NT2/D1 (cell line): ENCODE results near the gene DIAPH1.

Experiments used
- SUZ12 ChIP-seq: IDR thresholded peaks from 2 replicates; pipeline ENCODE4 v1.6.1; 2011; ENCODE audit not compliant: insufficient read length, insufficient read depth; ENCODE audit errors: extremely low read depth
- ZNF274 ChIP-seq: IDR thresholded peaks from 2 replicates; pipeline ENCODE4 v1.6.1; 2011; ENCODE audit warnings: mild to moderate bottlenecking, low read depth, low read length

DNA sequence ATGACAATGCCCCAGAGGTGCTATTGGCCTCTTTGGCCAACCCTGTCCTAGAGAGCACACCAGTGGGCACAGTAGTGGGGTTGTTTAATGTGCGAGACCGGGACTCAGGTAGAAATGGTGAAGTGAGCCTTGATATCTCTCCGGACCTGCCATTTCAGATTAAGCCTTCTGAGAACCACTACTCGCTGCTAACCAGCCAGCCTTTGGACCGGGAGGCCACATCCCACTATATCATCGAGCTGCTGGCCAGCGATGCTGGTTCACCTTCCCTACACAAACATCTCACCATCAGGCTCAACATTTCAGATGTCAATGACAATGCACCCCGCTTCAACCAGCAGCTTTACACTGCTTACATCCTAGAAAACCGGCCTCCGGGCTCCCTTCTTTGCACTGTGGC, 128.5 kb downstream of the DIAPH1 start:
- TF ChIP-seq SUZ12 (no peak), ZNF274 (no peak)
